Ammon's horn (tissue), 1 donor: ENCODE measurements around the gene TUBB.
A peak's percentile ranks its signal among the peaks of the same experiment; 100 is the strongest.

ENCODE experiments used
- DNase-seq: peaks from one replicate; pipeline ENCODE4 v3.0.0-alpha.2; 2016; ENCODE audit warnings: low spot score

The TUBB gene

DNA sequence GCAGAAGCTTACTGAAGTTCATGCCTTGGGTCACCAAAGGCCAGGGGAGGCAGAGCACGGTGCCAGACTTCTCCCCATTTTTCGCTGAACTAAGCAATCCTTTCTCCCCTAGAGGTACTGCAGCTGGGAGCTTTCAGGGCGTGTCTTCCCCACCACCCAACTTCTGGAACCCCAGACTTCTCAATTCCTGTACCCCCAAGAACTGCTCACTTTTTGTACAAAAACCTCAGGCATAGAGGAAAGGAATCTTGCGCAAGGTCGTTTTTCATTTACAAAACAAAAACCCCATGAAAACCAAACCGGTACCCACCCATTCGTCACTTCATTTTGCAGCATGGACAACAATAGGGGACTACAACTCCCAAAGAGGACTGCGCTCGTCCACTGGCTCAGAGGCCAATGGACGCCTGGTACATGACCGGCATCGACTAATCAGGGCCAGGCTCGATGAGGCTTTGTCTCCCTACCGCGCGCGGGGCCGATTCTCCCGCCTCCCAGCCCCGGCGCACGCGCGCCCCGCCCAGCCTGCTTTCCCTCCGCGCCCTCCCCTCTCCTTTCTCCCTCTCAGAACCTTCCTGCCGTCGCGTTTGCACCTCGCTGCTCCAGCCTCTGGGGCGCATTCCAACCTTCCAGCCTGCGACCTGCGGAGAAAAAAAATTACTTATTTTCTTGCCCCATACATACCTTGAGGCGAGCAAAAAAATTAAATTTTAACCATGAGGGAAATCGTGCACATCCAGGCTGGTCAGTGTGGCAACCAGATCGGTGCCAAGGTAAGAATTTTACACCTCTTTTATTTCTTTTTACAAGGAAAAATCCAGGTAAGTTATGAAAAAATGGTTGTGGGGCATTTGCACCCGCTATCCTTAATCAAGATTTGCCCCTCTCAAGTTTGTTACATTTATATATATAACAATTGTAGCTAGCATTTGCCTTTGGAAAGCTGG lies at the start of gene TUBB:
TUBB (plus strand) TSS at position 562 of the 947 bp plus-strand sequence; CDS start at position 717, 155 bp downstream.
- DNase-seq: peak; percentile 99

- DNase-seq: no peak
Observed at GRCh38 chr6:30670760-30671527, 49.2 kb upstream of the TUBB start.

GRCh38 chr6:30672445-30673253 lies 47.5 kb upstream of the TUBB start, which contains the start of gene DHX16:
Gene DHX16 (minus strand): TSS chr6:30673006. CDS start chr6:30672841, 165 bp downstream.
- peak; percentile 88 for DNase-seq

GRCh38 chr6:30676660-30677285 lies 43.4 kb upstream of the TUBB start:
- DNase-seq: no peak

GRCh38 chr6:30678964-30679726 lies 41.0 kb upstream of the TUBB start:
- peak; percentile 91 for DNase-seq

- no peak for DNase-seq
Observed at GRCh38 chr6:30679765-30680535, 40.2 kb upstream of the TUBB start.

DNA sequence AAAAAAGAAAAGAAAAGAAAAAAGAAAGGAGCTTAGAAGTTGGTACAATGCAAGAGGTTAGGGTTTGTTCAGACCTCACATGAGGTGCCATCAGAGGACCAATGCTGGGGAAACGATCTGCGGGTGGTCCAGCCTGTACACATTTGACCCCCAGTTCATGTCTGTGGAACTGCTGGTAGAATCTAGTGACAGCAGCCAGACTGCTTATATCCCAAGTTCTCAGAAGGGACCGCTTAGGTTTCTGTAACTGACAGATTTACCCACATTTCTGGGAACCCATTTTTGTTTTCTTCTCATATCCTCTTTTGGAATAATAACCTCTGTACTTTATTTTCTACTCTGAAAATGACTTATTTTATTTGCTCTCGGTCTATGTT lies 38.4 kb upstream of the TUBB start:
- no peak for DNase-seq

GRCh38 chr6:30682143-30683117 lies 37.7 kb upstream of the TUBB start:
- DNase-seq: peak; percentile 74

GRCh38 chr6:30683183-30683979 lies 36.8 kb upstream of the TUBB start:
- DNase-seq: peak; percentile 16

GRCh38 chr6:30683980-30684338 lies 36.2 kb upstream of the TUBB start:
- no peak for DNase-seq

DNA sequence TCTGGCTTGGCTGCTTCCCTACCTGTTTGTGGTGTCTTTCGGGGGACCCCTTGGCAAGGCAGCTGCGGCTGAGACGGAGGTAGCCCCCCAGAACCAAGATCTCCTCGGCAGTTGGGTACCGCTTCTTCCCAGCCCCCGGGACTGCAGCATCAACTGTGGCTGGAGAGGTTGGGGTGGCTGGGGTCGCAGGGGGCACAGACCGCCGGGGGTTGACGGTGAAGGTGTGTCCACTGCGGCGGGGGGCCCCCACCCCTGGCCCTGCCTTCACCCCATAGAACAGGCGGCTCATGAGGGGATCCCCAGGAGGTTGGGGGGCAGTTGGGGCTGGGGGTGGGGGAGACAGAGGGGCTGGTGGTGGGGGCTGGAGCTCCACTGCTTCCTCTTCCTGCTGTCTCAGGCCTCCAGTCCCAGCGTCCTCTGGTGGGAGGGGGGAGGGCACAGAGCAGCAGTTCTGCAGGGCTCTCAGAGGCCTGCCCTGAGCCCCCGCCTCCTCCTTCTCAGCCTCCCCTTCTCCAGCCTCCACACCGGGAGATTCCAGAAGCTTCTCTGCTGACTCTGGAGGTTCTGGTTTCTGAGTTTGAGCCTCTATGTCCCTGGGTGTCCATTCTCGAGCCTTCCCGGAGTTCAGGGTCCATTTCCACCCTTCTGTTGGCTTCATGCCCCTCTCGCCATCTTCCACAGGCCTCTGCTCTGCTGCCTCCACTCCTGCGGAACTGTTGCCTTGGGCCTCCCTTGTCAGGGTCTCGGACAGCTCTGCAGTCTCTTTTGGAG lies 35.6 kb upstream of the TUBB start:
- peak; percentile 60 for DNase-seq

- DNase-seq: no peak
Observed at GRCh38 chr6:30685157-30686008, 34.8 kb upstream of the TUBB start.

GRCh38 chr6:30686009-30686907 lies 33.9 kb upstream of the TUBB start, which contains the start of gene PPP1R18:
Gene PPP1R18 (minus strand): TSS chr6:30686645. CDS start chr6:30686018, 627 bp downstream.
- DNase-seq: peak; percentile 50

GRCh38 chr6:30686908-30687658 lies 33.1 kb upstream of the TUBB start:
- peak; percentile 84 for DNase-seq
